ENCODE data around the gene GALR2. TPM values are rescaled to one million over a fixed set of nuclear protein-coding genes. Genes with fewer than 3 reads are reported as not detected.

The GALR2 gene
- total and polyA plus RNA-seq, 9 of the 15 experiments (the other 6 are each of a cell fraction or from before 2014, with no cell fraction given), result 0.34 TPM; not detected in 8

- TF ChIP-seq GTF2F1 (IDR thresholded peaks at IDR 0.05; ENCODE audit: low read depth, low read length), result no peak
- TF ChIP-seq PRPF4 (IDR thresholded peaks at IDR 0.05; ENCODE audit: insufficient read depth, low read depth, low read length, poor library complexity, severe bottlenecking), result no peak
- TF ChIP-seq RNF2 (IDR thresholded peaks at IDR 0.05), result no peak
Measured at GRCh38 chr17:76088041-76088867, 13.7 kb downstream of the GALR2 start (continued).

GRCh38 chr17:76088868-76089576 is 14.4 kb downstream of the GALR2 start:
- H3K27ac ChIP-seq (ENCODE audit: extremely low read depth, low read depth, low read length), result no peak overlapping the region
- FAIRE-seq, result no peak
- no peak for DNase-seq (ENCODE audit: extremely low read depth in 1 of 4, low spot score in 3 of 4)
- no peak overlapping the region; a peak in 1 of 4 replicates for H3K9ac ChIP-seq (ENCODE audit: insufficient read depth in 1 of 2, low read depth in 2 of 2, low read length in 2 of 2)
- H3K4me2 ChIP-seq (ENCODE audit: insufficient read depth, low read length), result no peak overlapping the region
- 0 out of 2 replicates have a peak, but pooled peaks cover 4% of the 10 kb centered on the region for H4K20me1 ChIP-seq (replicated peaks; ENCODE audit: control insufficient read depth, insufficient read depth, low read length)
- CTCF ChIA-PET (ENCODE audit: low intra/inter-chr PET ratio), result no interaction called here
- no peaks in the 10 kb centered on the region for H3K9me3 ChIP-seq (replicated peaks; ENCODE audit: control insufficient read depth, insufficient read depth, low read depth, low read length)
- no peak overlapping the region for H3K4me3 ChIP-seq
- H3K4me1 ChIP-seq (replicated peaks in 1 of 2; ENCODE audit: control insufficient read depth in 2 of 2, insufficient read depth in 2 of 2, low read length in 2 of 2), result peaks cover 0 to 8% of the 10 kb centered on the region in 2 experiments; a peak in 1 of 5 replicates
- no peak overlapping the region for H2AFZ ChIP-seq (ENCODE audit: low read depth, low read length)
- in situ Hi-C loops (cut with MboI) (no loop called here), intact Hi-C loops (cut with micrococcal nuclease) (no loop called here)
- H3K9me1 ChIP-seq (ENCODE audit: control insufficient read depth, insufficient read depth, low read length), result no peaks in the 10 kb centered on the region
- POLR2A ChIA-PET, result interaction anchor here (0.6 to 0.9 kb wide), 3 partner anchors 10 to 52 kb away, joined by 3 read pairs; partner anchors contain the start of genes FOXJ1, SRP68 and ZACN
- no TSS peak for BruUV-seq (replicated peaks)
- no peak for ATAC-seq
- no peaks in the 10 kb centered on the region for H3K79me2 ChIP-seq (ENCODE audit: control insufficient read depth, insufficient read depth, low read length)
- peaks cover 84% of the 10 kb centered on the region; the same call in 2 of the 3 replicates for H3K36me3 ChIP-seq (ENCODE audit: control insufficient read depth, insufficient read depth, low read length)
- 93% methylated on average over 21 of the region's 25 CpGs for WGBS (ENCODE audit: insufficient coverage, low coverage, missing lambda C conversion rate)
- H3K27me3 ChIP-seq (ENCODE audit: control insufficient read depth in 2 of 2, insufficient read depth in 2 of 2, low read length in 2 of 2), result no peaks in the 10 kb centered on the region
- TF ChIP-seq SPI1 (IDR thresholded peaks at IDR 0.05; ENCODE audit: borderline replicate concordance, low read depth, low read length) (no peak), E2F8 (IDR thresholded peaks at IDR 0.05; ENCODE audit: low read depth, partially characterized antibody) (no peak), SMAD1 (IDR thresholded peaks at IDR 0.05; ENCODE audit: low read depth, low read length, partially characterized antibody) (no peak), ZFX (CRISPR knock-in tag; IDR thresholded peaks at IDR 0.05) (no peak), KLF6 (CRISPR knock-in tag; IDR thresholded peaks at IDR 0.05; ENCODE audit: borderline replicate concordance) (no peak), ZNF695 (CRISPR knock-in tag; IDR thresholded peaks at IDR 0.05) (no peak), MXI1 (IDR thresholded peaks at IDR 0.05; ENCODE audit: low read depth, low read length) (no peak)

All from K562 (cell line).